MCF 10A (cell line): Measurements from ENCODE around the gene NECAB2. TPM values are rescaled to one million over a fixed set of nuclear protein-coding genes. Genes with fewer than 3 reads are reported as not detected.
"Not testable (repeated sequence)": the region's sequence is repeated elsewhere in the genome, so short reads cannot be mapped to it uniquely, and the experiment has no call there.

Experiments
- BruUV-seq: library from RNA; stranded (reverse); fragments of 400-500 nt; replicated peaks from 2 replicates; lab custom pipeline; 2021; lab: Mats Ljungman, UMichigan
- CTCF ChIA-PET: fragments of 300-600 bp; sonication (Branson Sonifier 250); formaldehyde crosslinking; extraction: SDS; loops from one replicate; lab custom pipeline; 2021; ENCODE audit warnings: antibody characterized with exemption, inconsistent platforms; lab: Yijun Ruan, JAX
- POLR2A ChIA-PET: fragments of 300-600, 350-650 bp; sonication (Branson Sonifier 250); formaldehyde crosslinking; extraction: SDS; loops from one replicate; lab custom pipeline; 2020; ENCODE audit warnings: antibody characterized with exemption, inconsistent platforms; lab: Yijun Ruan, JAX
- DNase-seq: peaks from one replicate; pipeline ENCODE4 v3.0.0-alpha.2; 2018; ENCODE audit not compliant: unreplicated experiment
- H3K27ac Mint-ChIP-seq: one replicate; pipeline ENCODE4 v1.8.0; 2022; ENCODE audit warnings: mild to moderate bottlenecking, low read depth, mixed read lengths; ENCODE audit not compliant: unreplicated experiment
- H3K27me3 Mint-ChIP-seq: one replicate; pipeline ENCODE4 v1.8.0; 2022; ENCODE audit warnings: mixed read lengths; ENCODE audit not compliant: insufficient read depth, unreplicated experiment
- H3K36me3 Mint-ChIP-seq: one replicate; pipeline ENCODE4 v1.8.0; 2022; ENCODE audit warnings: mild to moderate bottlenecking, moderate library complexity, mixed read lengths; ENCODE audit not compliant: insufficient read depth, unreplicated experiment
- H3K4me1 Mint-ChIP-seq: one replicate; pipeline ENCODE4 v1.8.0; 2022; ENCODE audit warnings: mixed read lengths; ENCODE audit not compliant: insufficient read depth, unreplicated experiment
- H3K4me3 Mint-ChIP-seq: one replicate; pipeline ENCODE4 v1.8.0; 2022; ENCODE audit warnings: mild to moderate bottlenecking, moderate library complexity, mixed read lengths; ENCODE audit not compliant: unreplicated experiment
- H3K9me3 Mint-ChIP-seq: one replicate; pipeline ENCODE4 v1.8.0; 2022; ENCODE audit warnings: mixed read lengths; ENCODE audit not compliant: unreplicated experiment
- intact Hi-C: fragments of 100-400 bp; cut with micrococcal nuclease; formaldehyde crosslinking; loops from 2 replicates; pipeline ENCODE4 v1.14.1; 2022
- total RNA-seq: library from RNA; stranded (reverse); gene quantifications from 2 replicates; pipeline ENCODE4 v1.2.3, GENCODE V29; 2022
- TF ChIP-seq, protein P1 (sequence below): fragments of 200-600 bp; IDR thresholded peaks from one replicate; pipeline ENCODE4 v1.8.0; 2022; ENCODE audit warnings: antibody characterized with exemption, mild to moderate bottlenecking; ENCODE audit not compliant: unreplicated experiment

Gene NECAB2
- total RNA-seq, 1 experiment from 2014 or later, result 2.3 TPM

DNA sequence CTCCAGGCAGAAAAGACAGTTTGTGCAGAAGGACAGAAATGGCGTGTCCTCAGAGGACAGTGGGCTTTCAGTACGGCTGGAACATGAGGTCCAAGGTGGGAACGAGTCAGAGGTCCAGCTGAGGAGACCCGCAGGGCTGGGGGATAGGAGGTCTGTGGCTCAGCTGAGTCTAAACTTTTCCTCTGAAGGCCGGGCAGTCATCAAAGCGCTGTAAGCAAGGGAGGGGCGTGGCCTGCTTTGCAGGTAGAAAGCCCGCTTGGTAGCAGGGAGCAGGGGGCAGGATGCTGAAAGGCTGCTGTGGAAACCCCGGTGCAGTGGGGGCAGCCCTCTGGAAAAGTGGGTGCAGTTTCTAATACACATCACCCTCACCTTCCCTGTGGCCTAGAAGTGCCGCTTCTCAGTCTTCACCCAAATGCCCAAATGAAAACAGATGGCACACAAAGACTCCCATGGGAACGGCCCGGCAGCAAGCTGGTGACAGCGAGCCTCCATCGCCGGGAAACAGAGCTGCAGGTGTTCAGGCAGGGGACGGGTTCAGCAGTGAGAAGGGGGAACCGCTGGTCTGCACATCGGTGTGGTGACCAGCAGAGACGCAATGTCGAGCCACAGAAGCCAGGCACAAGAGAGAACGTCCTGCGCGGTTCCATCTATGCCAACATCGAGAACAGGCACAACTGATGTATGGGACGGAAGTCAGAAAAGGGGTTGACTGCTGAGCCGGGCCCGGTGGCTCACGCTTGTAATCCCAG is 27.2 kb upstream of the NECAB2 start:
- no TSS peak for BruUV-seq
- Mint-ChIP-seq H3K27me3 (no peaks in the 10 kb centered on the region), H3K27ac (no peak overlapping the region), H3K4me3 (no peak overlapping the region), H3K36me3 (no peaks in the 10 kb centered on the region), H3K4me1 (no peaks in the 10 kb centered on the region), H3K9me3 (no peaks in the 10 kb centered on the region)
- TF ChIP-seq, protein P1, sequence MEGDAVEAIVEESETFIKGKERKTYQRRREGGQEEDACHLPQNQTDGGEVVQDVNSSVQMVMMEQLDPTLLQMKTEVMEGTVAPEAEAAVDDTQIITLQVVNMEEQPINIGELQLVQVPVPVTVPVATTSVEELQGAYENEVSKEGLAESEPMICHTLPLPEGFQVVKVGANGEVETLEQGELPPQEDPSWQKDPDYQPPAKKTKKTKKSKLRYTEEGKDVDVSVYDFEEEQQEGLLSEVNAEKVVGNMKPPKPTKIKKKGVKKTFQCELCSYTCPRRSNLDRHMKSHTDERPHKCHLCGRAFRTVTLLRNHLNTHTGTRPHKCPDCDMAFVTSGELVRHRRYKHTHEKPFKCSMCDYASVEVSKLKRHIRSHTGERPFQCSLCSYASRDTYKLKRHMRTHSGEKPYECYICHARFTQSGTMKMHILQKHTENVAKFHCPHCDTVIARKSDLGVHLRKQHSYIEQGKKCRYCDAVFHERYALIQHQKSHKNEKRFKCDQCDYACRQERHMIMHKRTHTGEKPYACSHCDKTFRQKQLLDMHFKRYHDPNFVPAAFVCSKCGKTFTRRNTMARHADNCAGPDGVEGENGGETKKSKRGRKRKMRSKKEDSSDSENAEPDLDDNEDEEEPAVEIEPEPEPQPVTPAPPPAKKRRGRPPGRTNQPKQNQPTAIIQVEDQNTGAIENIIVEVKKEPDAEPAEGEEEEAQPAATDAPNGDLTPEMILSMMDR, result no peak
- POLR2A ChIA-PET, result no interaction called here
- CTCF ChIA-PET, result interaction anchor here (0.5 to 0.7 kb wide), 3 partner anchors 207 to 795 kb away, joined by 3 to 5 read pairs (median 4); no protein-coding TSS in a partner anchor
- no peak for DNase-seq
- intact Hi-C loops, result no loop called here

DNA sequence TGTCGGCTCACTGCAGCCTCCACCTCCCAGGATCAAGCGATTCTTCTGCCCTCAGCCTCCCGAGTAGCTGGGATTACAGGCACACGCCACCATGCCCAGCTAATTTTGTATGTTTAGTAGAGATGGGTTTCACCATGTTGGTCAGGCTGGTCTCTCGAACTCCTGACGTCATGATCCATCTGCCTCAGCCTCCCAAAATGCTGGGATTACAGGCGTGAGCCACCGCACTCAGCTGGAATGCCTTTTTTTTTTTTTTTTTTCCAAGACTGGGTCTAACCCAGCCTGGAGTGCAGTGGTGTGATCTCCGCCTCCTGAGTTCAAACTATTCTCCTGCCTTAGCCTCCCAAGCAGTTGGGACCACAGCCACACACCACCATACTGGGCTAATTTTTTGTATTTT is 26.5 kb upstream of the NECAB2 start:
- H3K27ac Mint-ChIP-seq, H3K9me3 Mint-ChIP-seq, DNase-seq, H3K4me1 Mint-ChIP-seq, H3K36me3 Mint-ChIP-seq, H3K27me3 Mint-ChIP-seq, intact Hi-C loops, BruUV-seq, POLR2A ChIA-PET, H3K4me3 Mint-ChIP-seq: not testable (repeated sequence)
- CTCF ChIA-PET, result interaction anchor here (0.5 kb wide), 2 partner anchors 125 to 206 kb away, joined by 3 to 5 read pairs; no protein-coding TSS in a partner anchor

DNA sequence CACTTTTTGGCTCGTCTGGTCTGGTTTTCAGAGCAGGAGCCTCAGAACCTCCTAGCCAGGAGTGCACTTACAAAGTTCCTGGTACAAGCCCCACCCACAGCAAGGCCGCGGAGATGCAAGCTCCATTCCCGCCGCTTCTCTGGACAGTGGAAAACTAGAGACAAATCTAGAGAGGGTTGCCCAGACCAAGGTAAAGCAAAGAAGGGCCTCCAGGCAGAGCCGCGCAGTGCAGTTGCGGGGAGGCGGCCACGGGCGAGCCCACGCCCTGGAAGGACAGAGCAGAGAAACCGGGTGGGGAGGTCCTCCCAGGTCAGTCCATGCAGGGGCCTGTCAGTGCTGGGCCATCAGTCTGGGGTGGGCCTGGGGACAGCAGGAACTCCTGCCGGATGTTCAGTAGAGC is 26.0 kb upstream of the NECAB2 start:
- POLR2A ChIA-PET, result no interaction called here
- Mint-ChIP-seq H3K9me3 (no peaks in the 10 kb centered on the region), H3K27ac (no peak overlapping the region), H3K36me3 (no peaks in the 10 kb centered on the region), H3K4me3 (no peak overlapping the region), H3K4me1 (no peaks in the 10 kb centered on the region), H3K27me3 (no peaks in the 10 kb centered on the region)
- no TSS peak for BruUV-seq
- TF ChIP-seq, protein P1, result no peak
- CTCF ChIA-PET, result interaction anchor here (0.5 kb wide), 1 partner anchor 124 kb away, joined by 3 read pairs; no protein-coding TSS in a partner anchor
- intact Hi-C loops, result no loop called here
- DNase-seq, result no peak

DNA sequence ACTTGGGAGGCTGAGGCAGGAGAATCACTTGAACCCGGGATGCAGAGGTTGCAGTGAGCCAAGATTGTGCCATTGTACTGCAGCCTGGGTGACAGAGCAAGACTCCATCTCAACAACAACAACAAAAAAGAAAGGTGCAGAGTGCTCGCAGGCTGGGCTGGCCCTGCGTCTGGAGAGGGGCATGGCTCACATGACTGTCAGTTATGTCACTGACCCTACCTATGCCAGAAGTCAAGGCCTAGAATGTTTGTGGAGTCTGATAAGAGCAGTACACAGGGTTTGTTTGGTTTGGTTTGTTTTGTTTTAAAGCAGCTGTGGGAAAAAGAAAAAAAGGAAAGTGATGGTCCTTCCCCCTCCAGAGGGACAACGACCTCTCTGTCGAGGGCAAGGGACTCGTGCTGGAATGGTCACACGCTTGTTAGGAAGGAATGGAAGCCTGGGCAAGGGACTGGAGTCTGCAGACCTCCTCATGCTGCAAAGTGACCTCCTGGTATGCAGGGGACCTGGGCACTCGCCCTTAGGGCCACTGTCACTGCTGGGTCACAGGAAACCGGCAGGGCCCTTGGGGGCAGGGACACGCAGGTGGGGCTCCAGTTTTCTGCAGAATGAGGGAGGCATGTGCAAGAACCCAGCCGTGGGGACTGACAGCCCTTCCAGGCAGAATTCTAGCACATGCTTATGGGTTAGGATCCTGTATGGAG is 25.1 kb upstream of the NECAB2 start:
- no peaks in the 10 kb centered on the region for H3K9me3 Mint-ChIP-seq
- no peak overlapping the region for H3K4me3 Mint-ChIP-seq
- CTCF ChIA-PET, result interaction anchor here (0.6 to 1.2 kb wide), 4 partner anchors 11 to 125 kb away, joined by 3 to 4 read pairs (median 3); no protein-coding TSS in a partner anchor
- H3K36me3 Mint-ChIP-seq, result no peaks in the 10 kb centered on the region
- TF ChIP-seq, protein P1, result no peak
- POLR2A ChIA-PET, result no interaction called here
- no peaks in the 10 kb centered on the region for H3K4me1 Mint-ChIP-seq
- H3K27me3 Mint-ChIP-seq, result no peaks in the 10 kb centered on the region
- no peak for DNase-seq
- H3K27ac Mint-ChIP-seq, result no peak overlapping the region
- intact Hi-C loops, result no loop called here
- BruUV-seq, result no TSS peak
